ENCODE results near the gene TXNRD3.

TXNRD3 gene

DNA sequence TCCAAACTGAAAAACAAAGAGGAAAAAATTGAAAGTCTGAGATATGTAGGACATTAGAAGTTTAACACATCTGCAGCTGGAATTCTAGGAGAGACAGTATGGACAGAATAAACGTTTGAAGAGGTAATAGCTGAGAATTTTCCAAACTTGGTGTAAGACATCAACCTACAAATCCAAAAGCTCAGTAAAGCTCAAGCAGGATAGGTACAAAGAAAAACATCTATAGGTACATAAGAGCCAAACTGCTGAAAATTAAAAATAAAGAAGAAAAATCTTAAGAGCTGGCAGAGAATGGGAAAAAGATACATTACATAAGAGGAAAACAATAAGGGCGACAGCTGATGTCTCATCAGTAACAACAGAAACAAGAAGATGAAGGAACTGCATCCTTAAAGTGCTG is 73.4 kb downstream of the TXNRD3 start:
- DNase-seq, result no peak

DNA sequence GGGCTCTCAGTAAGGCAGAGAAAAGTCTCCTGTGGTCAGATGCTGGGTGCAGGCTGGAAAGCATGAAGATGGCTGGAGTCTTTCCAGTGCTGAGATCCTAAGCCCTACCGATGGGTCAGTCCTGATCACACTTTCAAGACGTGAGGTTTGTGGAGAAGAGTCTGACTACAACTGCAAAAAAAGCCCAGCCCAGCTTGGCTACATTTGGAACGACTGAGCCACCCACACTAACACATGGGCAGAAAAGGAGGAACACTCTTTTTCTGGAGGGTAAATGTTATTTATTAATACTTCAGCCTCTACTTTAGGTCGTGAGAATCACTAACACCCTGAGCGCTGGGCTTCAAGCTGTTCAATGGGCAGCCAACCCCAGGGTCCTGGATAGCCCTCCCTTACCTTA is 74.2 kb downstream of the TXNRD3 start:
- no peak for DNase-seq

DNA sequence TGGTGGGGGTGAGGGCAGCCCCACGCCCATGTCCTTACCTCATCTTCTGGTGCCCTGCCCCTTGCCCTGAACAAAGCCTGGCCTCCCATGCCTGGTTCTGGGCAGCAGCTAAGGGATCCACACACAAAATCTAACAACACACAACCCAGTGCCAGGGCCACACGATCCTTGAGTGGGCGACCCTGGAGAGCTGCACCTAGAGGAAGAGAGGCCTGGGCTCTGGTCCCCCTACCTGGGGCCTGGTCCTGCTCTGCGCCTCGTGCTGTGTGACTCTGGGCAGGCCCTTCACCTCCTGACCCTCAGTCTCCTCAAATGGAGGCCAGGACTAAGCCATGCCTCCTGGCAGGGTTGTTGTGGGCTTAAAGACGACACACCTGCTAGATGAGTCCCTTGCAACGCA is 76.2 kb downstream of the TXNRD3 start:
- DNase-seq, result no peak

DNA sequence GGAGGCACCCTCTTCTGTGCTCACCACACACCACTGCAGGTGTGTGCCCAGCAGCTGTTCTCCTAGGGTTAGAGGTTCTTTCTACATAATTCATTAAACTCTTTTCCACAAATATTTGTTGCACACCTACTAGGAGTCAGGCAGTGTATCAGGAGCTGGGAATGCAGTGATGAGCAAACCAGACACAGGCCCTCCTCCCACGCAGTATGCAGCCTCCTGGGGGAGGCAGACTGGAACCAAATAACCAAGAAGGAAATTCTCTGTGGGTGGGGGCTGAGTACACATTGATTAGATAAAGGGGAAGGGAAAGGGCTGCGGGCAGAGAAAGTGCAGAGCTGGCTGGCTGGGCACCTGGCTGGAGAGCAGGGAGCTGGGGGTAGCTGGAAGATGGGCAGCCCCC is 77.7 kb downstream of the TXNRD3 start:
- DNase-seq, result no peak

DNA sequence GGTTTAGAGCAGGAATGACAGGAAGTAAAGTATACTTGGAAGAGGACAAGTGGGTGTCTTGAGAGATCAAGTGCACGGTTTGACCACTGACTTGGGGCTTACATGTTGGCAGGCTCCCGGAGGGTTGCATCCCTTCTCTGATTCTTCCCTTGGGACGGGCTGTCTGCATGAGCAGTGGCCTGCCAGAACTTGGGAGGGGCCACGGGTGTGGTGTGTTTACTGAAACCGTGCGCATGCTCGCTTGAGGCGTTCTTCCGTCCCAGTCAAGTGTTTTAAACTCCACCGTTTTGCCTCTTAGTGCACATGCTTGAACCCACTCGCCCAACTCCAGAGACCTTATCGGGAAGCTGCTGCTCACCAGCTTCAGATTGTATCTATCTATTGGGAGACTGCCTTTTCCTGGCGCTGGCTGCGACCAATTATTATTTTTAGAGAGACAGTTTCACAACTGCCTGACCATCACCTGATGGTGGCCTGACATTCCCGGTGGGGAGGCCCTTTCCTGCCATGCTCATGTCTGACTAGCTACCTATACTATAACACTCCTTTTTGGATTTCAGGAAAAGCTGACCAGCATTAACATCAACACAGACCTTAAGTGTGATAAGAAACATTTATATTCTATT is 81.3 kb downstream of the TXNRD3 start:
- DNase-seq, result no peak

DNA sequence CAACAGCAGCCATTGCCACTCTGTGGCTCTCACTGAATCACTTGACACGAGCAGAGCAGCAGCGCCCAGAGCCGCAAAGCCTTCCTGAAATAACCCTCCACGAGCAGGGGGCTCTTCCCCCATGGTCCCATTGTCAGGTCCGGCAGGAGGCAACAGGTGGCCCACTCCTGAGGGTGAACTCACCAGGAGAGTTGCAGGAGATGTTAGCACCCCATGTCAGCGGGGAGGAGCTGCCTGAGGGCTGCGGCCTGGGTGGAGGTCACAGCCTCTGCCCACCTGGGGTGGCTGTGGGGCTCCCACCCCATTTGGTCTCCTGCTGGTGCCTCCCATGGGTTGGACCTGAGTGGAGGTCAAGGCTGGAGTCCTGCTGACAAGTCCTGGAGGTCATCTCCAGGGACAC is 83.8 kb downstream of the TXNRD3 start:
- DNase-seq, result no peak

DNA sequence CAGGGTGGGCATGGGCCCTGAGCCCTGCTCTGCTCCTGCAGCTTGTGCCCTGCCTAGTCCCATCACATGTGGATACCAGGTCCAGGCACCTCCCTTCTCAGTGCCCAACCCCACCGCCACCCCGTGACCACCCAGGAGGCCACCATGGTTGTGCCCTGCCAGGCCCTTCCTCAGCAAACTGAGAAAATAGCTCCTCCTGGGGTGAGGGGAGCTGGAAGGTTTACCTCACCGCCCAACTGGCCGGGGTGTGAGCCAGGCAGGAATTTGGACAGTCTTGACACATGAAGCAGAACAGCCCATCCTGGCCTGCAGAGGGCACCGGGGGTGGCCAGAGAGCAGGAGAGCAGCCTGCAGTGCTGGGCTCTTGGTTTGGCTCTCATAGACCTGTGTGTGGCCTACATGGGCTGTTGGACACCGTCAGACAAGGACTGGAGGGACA is 84.8 kb downstream of the TXNRD3 start:
- DNase-seq, result no peak

DNA sequence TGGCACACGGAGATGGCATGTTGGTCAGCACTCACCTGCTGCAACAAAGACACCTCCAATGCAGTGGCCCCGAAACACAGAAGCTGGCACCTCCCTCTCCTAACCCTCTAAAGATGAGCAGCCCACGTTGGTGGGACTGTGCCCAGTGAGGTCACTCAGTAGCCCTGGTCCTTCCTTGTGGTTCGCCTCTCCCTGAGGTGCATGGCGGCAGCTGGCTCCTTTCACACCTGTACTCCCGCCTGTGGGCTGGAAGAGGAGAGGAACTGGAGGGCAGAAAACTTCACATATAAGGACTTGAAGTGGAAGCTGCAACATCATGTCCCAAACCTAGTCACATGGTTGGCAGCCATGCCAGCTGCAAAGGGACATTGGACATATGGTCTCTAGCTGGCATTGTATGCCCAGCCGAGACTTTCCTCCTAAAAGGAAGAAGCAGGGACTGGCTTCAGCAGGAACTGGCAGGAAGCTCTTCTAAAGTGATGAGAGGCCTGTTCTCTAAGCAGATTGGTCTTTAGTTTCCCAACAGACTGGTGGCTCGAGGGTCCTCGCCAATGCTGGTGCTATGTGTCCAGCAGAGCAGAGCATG is 85.4 kb downstream of the TXNRD3 start:
- DNase-seq, result no peak

DNA sequence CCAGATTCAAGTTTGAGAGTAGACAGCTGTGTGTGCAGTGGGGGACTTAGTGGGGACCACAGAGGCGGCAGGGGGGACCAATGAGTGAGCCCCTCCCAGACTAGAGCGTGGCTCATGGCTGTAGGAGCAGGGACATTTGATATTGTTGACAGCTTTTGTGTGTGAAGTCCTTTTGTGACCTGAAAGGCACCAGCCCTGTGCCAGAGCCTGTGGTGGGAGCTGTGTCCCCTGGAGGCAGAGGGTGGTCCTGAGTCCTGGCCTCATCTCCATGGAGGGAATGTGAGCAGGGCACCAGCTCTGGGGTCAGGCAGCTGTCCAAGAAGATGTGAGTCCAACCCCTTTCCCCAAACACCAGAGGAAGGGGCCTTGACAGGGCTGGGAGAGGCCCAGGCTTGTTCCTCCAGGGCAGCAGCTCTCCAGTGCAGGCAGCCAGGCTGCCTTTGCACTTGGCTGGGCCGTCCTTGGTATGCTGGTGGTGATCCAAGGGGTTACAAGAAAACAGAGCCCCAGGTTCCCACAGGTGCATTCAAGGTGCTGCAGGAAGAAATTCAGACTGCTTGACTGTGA is 86.1 kb downstream of the TXNRD3 start:
- no peak for DNase-seq

DNA sequence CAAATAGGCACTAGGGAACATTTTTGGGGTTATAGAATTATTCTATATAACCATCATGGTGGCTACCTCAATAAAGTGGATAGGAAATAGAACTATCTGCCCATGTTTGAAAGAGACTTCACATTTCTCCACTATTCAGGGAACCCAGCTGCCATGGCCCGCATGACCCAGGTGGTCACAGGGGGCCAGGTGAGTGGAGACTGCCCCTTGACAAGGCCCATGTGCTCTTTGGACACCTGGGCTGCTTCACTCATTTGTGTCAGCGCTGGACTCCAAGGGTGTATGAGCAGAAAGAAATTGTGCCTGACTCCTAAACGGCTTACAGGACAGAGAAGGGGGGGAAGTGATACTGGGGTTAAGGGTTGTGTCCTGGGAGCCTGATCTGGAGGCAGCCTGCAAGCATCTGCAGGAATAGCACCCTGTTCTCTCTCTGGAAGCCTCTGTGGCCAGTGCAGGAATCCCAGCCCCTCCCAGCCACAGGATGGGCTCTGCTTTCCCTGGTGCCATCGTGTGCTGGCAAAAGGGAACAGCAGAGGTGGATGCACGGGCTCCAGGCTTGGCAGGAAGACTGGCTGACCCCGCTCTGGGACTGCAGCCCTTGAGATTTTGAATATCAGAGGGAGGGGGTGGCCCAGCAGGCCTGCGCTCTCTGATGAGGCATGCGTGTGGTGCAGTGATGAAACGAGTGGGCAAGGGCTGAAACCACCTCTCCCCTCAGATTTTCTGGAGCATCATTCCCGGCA is 87.1 kb downstream of the TXNRD3 start:
- no peak for DNase-seq

DNA sequence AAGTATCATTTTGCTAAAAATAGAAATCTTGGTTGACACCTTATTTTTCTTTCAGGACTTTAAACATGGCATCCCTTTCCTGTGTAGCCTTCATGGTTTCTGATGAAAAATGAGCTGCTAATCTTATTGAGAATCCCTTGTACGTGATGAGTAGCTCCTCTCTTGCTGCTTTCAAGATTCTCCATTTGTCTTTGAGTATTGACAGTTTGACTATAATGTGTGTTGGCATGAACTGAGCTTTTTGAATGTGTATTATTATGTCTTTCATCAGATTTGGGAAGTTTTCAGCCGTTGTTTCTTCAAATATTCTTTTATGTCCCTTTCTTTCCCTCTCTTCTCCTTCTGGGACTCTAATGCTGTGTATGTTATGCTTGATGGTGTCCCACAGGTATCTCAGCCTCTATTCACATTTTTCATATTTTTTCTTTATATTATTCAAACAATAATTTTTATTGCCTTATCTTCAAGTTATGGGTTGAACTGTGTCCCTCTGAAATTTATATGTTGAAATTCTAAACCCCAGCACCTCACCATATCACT is 92.1 kb downstream of the TXNRD3 start:
- DNase-seq, result no peak

DNA sequence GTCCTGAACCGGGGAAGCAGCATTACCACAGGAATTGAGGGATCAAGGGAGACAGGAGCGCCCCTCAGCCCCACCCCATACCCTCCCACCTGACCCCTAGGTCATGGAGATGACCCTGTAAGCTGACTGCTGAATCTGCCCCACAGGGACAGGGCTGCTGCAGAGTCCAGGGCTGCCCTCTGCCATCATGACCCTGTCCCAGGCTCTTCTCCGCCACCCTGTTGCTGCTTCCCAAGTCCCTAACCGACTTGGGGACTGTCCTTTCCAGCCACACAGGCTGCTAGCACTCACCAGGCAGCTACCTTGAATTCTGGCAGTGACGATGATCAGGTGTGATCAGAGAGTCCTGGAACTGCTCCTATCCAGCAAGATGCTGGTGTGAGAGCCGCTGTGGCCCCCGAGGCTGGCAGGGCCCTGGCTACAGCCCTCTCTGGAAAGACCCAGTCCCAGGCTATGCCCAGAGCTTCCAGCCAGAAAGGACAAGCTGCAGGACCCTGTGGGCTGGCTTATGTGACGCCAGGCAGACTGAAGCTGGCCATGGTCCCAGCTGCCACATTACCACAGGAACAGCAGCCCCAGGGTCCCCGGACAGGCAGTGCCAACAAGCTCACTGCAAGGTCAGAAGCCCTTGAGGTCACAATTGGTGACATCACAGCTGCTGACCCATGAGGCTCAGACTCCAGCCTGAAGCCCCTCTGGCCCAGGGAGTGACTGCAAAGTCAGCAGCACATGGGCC is 96.4 kb downstream of the TXNRD3 start, which contains the start of gene C3orf22:
TSS of gene C3orf22 (minus strand) at position 597 of the 736 bp plus-strand sequence. CDS start 5,542 bp downstream, outside the sequence.
- DNase-seq, result no peak

DNA sequence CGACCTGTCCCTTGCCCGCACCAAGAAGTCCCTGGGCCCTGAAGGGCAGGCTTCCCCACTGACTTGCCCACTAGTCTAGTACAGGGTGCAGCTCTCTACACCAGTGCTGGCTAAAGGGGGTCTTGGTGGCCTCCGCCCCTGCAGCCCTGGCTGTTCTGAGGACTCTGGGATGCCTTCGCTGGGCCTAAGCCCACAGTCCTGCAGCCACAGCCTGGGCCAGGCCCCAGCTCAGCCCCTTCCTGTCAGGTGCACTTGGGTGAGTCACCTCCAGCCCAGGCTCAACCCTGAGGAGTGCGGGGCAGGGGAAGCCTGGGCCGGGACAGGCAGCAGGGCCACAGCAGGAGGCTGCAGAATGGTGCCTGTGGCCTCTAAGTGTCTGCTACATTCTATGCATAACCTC is 97.2 kb downstream of the TXNRD3 start:
- DNase-seq, result no peak

DNA sequence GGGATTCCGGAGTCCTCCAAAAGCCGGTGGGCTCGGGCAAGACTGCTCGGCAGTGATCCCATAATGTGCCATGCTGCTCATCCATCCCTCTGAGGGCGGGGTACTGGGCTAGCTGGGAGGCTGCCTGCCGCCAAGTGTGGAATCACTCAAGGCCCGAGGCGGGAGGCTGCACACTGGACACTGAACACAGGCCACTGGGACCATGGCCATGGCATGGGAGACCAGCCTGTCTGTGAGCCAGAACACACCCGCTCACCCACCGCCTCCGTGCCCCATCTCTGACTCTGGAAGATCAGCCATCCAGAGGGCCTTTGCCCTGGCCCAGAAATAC is 97.5 kb downstream of the TXNRD3 start:
- DNase-seq, result no peak

All from CD4-positive, alpha-beta T cell treated with Interferon gamma for 1 hour (primary cell).